ENCODE results near the gene EXOC6B. TPM values are rescaled to one million over a fixed set of nuclear protein-coding genes. Genes with fewer than 3 reads are reported as not detected.
"Not testable (repeated sequence)": the region's sequence is repeated elsewhere in the genome, so short reads cannot be mapped to it uniquely, and the experiment has no call there.

The EXOC6B gene
- total RNA-seq, 1 donor from 2014 or later, result 49.9 TPM

- intact Hi-C loops (cut with DNase I), result no loop called here
- DNase-seq (ENCODE audit: low spot score) (no peak), ATAC-seq (peak; percentile 26)
These were observed 398.6 kb downstream of the EXOC6B start for GRCh38 chr2:72427022-72427861.

DNA sequence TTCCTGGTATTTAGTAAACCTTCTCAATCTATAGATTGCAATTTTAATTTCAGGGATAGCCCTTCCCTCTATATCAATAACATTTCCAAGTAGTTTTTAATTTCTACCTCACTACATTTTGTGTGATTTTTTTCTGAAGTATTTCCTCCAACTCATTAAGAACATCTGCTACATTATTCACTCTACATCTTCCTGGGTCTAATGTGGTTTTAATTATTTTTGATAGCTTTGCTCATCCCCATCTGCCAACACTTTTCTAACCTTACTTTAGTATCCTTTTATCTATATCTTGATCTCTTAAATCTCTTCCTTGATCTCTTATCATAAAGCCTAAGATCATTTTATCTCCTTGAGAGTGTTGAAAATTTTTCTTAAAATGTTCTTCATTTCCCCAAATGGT, 399.8 kb downstream of the EXOC6B start:
- ATAC-seq, result no peak
- no peak for DNase-seq (ENCODE audit: low spot score)
- intact Hi-C loops (cut with DNase I), result no loop called here

GRCh38 chr2:72423756-72424155, 402.1 kb downstream of the EXOC6B start:
- DNase-seq (ENCODE audit: low spot score), result no peak
- intact Hi-C loops (cut with DNase I), result no loop called here
- ATAC-seq, result no peak

- intact Hi-C loops (cut with DNase I); ATAC-seq; DNase-seq (ENCODE audit: low spot score): not testable (repeated sequence)
These were observed 404.0 kb downstream of the EXOC6B start for GRCh38 chr2:72421771-72422379.

GRCh38 chr2:72415781-72416475, 409.9 kb downstream of the EXOC6B start:
- DNase-seq (ENCODE audit: low spot score) (no peak), ATAC-seq (no peak)
- intact Hi-C loops (cut with DNase I), result no loop called here

DNA sequence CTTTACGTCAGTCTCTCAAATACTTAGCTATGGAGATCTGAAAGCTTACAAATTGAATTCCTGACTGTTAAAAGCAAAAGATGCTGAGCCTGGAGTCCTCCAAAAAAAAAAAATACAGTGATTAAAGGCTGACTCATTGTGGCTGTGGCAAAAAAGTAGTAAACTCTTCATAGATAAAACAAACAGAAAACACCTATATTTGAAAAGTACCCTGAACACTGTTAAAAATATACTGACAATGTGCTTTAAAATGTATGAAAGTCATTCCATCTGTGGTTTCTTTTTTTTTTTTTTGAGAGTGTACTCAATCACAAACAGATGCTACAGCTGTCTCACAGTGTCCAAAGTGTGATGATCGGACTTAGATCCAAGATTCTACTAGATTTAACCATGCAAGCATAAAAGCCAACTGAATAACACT, 410.6 kb downstream of the EXOC6B start:
- DNase-seq (ENCODE audit: low spot score) (no peak), ATAC-seq (peak; percentile 71)
- intact Hi-C loops (cut with DNase I), result no loop called here

- peak; percentile 45 for ATAC-seq
- intact Hi-C loops (cut with DNase I), result no loop called here
These were observed 411.6 kb downstream of the EXOC6B start for GRCh38 chr2:72414137-72414760.

GRCh38 chr2:72413716-72414115, 412.1 kb downstream of the EXOC6B start:
- intact Hi-C loops (cut with DNase I), result no loop called here
- no peak for ATAC-seq
- DNase-seq (ENCODE audit: low spot score), result no peak

More at GRCh38 chr2:72414137-72414760, 411.6 kb downstream of the EXOC6B start:
- no peak for DNase-seq (ENCODE audit: low spot score)

DNA sequence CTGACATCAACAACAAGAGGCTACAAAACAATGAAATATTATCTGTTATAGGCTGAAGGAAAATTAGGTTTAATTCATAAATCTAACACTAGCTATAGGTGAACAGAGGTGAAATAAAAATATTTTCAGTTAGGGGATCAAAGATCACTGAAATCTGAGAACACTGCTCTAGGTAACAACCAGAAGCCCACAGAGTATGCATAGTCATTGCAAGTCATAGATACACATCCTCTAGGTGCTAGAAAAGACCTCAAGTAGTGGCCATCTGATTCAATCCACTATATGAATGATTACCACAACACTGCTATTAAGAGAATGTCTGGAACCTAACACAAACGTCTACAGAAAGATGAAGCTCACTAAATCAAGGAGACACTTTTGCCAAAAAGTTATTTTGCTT, 413.6 kb downstream of the EXOC6B start:
- ATAC-seq (no peak), DNase-seq (ENCODE audit: low spot score) (no peak)
- intact Hi-C loops (cut with DNase I), result no loop called here

DNA sequence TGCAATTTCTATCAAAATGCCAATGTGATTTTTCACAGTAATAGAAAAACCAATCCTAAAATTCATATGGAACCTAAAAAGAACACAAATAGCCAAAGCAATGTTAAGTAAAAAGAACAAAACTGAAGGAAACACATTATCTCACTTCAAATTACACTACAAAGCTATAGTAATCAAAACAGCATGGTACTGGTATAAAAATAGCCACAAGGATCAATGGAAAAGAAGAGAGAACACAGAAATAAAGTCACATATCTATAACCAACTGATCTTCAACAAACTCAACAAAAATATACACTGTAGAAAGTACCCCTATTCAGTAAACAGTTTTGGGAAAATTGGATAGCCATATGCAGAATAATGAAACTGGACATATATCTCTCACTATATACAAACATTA, 426.0 kb downstream of the EXOC6B start:
- ATAC-seq, result no peak
- intact Hi-C loops (cut with DNase I), result no loop called here
- DNase-seq (ENCODE audit: low spot score), result no peak

DNA sequence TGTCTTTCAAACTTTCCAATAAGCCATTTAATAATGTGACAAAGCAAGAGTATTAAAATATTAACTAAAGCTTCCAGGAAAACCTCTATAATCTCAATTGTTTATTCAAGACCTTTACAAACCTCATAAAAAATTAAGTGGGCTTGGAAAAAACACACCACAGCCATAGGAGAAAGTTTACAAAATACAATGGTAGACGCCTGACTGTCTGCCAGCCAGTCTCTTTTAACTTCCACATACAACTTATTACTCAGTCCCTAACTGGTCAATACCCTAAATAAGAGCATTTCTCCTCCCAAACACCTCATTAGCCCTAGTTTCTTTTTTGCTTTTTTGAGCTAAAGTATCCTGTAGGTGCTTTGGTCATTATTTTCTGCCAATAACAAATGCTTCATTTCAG, 430.7 kb downstream of the EXOC6B start:
- DNase-seq (ENCODE audit: low spot score) (no peak), ATAC-seq (no peak)
- intact Hi-C loops (cut with DNase I), result no loop called here

DNA sequence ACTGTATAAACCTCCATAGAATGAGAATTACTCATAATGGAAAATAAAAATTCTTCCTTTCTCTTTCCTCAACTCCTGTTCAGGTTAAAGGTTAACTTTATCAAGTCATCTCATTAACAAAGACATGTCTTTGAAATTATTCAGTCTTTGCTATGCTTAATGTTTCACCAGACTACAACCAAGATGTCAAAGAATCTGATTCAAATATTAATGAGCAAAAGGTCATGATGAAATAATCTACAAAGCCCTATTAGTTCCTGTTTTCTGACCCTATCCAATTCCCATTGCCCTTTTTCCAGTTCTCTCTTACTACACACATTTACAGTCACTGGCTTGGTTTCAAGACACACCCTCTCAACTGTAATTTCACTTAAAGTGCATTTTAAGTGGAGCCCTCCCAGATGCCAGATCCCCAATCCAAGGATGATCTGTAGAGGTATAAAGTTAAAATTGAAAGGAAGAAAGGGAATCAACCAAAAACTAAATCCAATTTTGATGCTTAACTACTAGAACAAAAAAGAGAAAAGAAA, 431.2 kb downstream of the EXOC6B start:
- intact Hi-C loops (cut with DNase I), result no loop called here
- ATAC-seq, result no peak

DNA sequence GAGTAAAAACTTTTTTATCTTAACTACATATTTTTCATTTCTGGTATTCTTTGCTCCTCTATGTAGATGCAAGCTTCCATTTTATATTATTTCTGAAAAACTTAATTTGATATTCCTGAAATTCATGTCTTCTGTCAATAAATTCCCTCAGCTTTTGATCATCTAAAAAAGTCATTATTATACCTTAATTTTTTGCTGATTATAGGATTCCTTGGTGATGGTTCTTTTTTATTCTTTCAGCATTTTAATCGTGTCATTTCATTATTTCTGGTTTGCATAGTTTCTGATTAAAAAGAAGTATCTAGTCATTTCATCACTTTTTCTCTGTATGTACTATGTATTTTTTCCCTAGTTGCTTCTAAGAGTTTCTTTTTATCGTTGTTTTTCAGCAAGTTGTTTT, 436.4 kb downstream of the EXOC6B start:
- DNase-seq (ENCODE audit: low spot score) (no peak), ATAC-seq (no peak)
- intact Hi-C loops (cut with DNase I), result no loop called here

More for the DNA sequence above, 431.2 kb downstream of the EXOC6B start:
- no peak for DNase-seq (ENCODE audit: low spot score)

- DNase-seq (ENCODE audit: low spot score) (no peak), ATAC-seq (no peak)
- intact Hi-C loops (cut with DNase I), result no loop called here
These were observed 437.6 kb downstream of the EXOC6B start for GRCh38 chr2:72388263-72388662.

DNA sequence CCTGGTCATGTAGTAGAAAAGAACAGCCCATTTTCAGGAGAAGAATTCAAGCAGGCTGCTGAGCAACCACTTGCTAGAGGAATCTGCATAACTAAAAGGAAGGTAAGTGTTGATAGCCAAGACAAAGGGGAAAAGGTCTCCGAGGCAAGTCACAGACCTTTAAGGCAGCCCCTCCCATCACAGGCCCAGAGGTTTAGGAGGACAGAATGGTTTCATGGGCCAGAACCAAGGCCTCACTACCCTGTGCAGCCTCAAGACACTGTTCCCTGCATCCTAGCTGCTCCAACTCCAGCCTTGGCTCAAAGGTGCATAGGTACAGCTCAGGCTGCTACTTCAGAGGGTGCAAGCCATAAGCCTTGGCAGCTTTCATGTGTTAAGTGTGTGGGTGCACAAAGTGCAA, 439.5 kb downstream of the EXOC6B start:
- intact Hi-C loops (cut with DNase I), result no loop called here
- ATAC-seq, result no peak

GRCh38 chr2:72378753-72379348, 447.0 kb downstream of the EXOC6B start:
- intact Hi-C loops (cut with DNase I), result no loop called here
- DNase-seq (ENCODE audit: low spot score) (no peak), ATAC-seq (no peak)

More for the DNA sequence above, 439.5 kb downstream of the EXOC6B start:
- no peak for DNase-seq (ENCODE audit: low spot score)

DNA sequence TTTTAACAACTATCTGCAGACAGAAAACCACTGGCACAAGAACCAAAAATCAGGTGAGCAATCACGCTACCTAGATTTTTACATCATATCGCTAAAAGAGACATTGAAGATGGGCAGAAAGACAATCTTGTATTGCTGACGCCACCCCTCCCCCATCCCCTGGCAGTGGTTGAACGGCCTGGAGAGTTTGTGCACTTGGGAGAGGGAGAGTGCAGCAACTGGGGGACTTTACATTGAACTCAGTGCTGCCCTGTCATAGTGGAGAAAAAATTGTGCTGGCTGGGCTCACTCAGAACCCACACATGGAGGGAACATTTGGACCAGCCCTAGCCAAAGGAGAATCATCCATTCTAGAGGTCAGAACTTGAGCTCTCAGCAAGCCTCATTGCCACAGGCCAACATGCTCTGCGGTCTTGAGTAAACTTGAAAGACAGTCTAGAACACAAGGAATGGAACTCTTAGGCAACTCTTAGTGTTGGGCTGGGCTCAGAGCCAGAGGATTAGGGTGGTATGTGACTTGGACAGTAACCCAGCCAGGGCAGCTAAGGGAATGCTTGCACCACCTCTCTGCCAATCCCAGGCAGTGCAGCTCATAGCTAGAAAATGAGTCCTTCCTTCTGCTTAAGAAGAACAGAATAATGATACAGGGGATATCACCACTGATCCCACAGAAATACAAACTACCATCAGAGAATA, 458.2 kb downstream of the EXOC6B start:
- peak; percentile 46 for ATAC-seq
- intact Hi-C loops (cut with DNase I), result no loop called here
- DNase-seq (ENCODE audit: low spot score), result peak; percentile 48

DNA sequence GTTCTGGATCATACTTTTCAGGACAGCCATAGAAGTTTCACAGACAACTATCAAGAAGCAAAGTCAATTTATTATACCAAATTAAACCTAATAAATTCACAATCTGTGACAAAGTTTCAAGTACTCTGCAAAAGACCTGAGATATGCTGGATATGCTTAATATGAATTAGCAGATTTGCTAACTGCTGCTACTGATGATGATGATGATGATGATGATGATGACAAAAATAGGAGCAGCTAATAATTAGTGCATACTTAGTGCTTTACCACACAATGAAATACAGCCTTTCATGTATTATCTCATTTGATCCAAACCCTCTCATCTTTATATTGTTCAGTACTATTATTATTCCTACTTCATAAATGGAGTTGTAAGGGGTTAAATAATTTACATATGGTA, 462.4 kb downstream of the EXOC6B start:
- ATAC-seq, result no peak
- intact Hi-C loops (cut with DNase I), result no loop called here
- no peak for DNase-seq (ENCODE audit: low spot score)
